Activated B cell treated with CpG ODN at 0.5 μM for 24 hours (primary cell): ENCODE measurements around the gene DLGAP1. TPM values are rescaled to one million over a fixed set of nuclear protein-coding genes. Genes with fewer than 3 reads are reported as not detected.

Source experiments
- ATAC-seq: fragments of 200-7000 bp; cut with Tn5 transposase; one replicate; pipeline ENCODE4 v1.10.0; 2021; ENCODE audit warnings: low read depth, mild to moderate bottlenecking, moderate library complexity
- CTCF ChIA-PET: fragments of 350-600 bp; sonication (Branson Sonifier 250); formaldehyde crosslinking; loops from one replicate; lab custom pipeline; 2021; ENCODE audit warnings: antibody characterized with exemption; lab: Charles Lee
- POLR2A ChIA-PET: fragments of 350-600 bp; sonication (Branson Sonifier 250); formaldehyde crosslinking; loops from one replicate; lab custom pipeline; 2021; ENCODE audit warnings: antibody characterized with exemption; lab: Charles Lee
- DNase-seq: peaks from one replicate; pipeline ENCODE4 v3.0.0; 2022
- H3K27ac Mint-ChIP-seq: one replicate; pipeline ENCODE4 v1.8.0; 2020; ENCODE audit warnings: mixed read lengths
- H3K27me3 Mint-ChIP-seq: one replicate; pipeline ENCODE4 v1.8.0; 2021; ENCODE audit warnings: mixed read lengths
- H3K36me3 Mint-ChIP-seq: one replicate; pipeline ENCODE4 v1.8.0; 2021; ENCODE audit warnings: low read depth, mixed read lengths
- H3K4me1 Mint-ChIP-seq: one replicate; pipeline ENCODE4 v1.8.0; 2021; ENCODE audit warnings: mixed read lengths
- H3K4me3 Mint-ChIP-seq: one replicate; pipeline ENCODE4 v1.8.0; 2020; ENCODE audit warnings: mild to moderate bottlenecking, mixed read lengths
- H3K9me3 Mint-ChIP-seq: one replicate; pipeline ENCODE4 v1.8.0; 2020; ENCODE audit warnings: mixed read lengths
- intact Hi-C: fragments of 100-400 bp; cut with micrococcal nuclease; formaldehyde crosslinking; loops from one replicate; pipeline ENCODE4 v1.15.1; 2024
- total RNA-seq: library from RNA; stranded (reverse); gene quantifications from 2 replicates; pipeline ENCODE4 v1.2.3, GENCODE V29; 2022
- TF ChIP-seq, protein P1 (sequence below): fragments of 200-600 bp; IDR thresholded peaks from one replicate; pipeline ENCODE4 v1.8.0; 2022; ENCODE audit warnings: antibody characterized with exemption, mild to moderate bottlenecking

Gene DLGAP1
- total RNA-seq, 1 donor from 2014 or later, result 0.18 TPM

DNA sequence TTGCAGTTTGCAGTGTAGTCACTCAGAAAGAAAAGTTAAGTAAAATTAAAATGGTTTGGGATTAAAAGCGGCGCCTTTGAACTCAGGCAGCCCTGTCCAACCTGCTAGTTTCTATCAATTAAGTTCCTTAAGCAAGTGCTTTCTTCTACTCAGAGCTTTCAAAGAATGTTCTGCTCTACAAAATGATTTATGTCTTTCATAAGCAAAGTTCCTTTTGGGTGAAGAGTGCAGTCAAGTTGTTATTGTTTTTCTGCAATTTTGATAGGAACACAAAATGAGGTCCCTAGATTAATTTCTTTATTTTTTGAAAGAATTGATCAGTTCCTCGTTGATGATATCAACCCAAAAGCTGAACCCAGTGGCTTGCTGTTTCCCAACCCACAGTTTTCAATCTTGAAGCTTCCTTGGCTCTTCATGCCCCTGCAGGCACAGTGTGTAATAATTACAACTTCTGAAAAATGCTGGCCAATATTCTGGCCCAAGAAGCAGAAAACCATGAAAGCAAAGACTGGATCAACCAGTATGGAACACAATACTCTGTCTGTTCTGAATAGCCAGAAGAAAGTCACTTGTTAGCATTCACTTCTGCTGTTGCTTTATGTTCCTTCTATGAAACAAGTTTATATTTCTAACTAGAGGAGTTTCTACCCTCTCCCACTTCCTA lies 916.0 kb downstream of the DLGAP1 start:
- intact Hi-C loops, result no loop called here
- Mint-ChIP-seq H3K36me3 (no peaks in the 10 kb centered on the region), H3K4me3 (no peak overlapping the region), H3K9me3 (no peaks in the 10 kb centered on the region), H3K27me3 (no peaks in the 10 kb centered on the region), H3K27ac (no peak overlapping the region), H3K4me1 (peaks cover 14% of the 10 kb centered on the region)
- no peak for DNase-seq
- ChIA-PET CTCF (interaction anchor here (0.9 kb wide), 1 partner anchor 10 kb away, joined by 3 read pairs; no protein-coding TSS in a partner anchor), POLR2A (no interaction called here)
- ATAC-seq, result no peak
- TF ChIP-seq, protein P1, sequence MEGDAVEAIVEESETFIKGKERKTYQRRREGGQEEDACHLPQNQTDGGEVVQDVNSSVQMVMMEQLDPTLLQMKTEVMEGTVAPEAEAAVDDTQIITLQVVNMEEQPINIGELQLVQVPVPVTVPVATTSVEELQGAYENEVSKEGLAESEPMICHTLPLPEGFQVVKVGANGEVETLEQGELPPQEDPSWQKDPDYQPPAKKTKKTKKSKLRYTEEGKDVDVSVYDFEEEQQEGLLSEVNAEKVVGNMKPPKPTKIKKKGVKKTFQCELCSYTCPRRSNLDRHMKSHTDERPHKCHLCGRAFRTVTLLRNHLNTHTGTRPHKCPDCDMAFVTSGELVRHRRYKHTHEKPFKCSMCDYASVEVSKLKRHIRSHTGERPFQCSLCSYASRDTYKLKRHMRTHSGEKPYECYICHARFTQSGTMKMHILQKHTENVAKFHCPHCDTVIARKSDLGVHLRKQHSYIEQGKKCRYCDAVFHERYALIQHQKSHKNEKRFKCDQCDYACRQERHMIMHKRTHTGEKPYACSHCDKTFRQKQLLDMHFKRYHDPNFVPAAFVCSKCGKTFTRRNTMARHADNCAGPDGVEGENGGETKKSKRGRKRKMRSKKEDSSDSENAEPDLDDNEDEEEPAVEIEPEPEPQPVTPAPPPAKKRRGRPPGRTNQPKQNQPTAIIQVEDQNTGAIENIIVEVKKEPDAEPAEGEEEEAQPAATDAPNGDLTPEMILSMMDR, result no peak

DNA sequence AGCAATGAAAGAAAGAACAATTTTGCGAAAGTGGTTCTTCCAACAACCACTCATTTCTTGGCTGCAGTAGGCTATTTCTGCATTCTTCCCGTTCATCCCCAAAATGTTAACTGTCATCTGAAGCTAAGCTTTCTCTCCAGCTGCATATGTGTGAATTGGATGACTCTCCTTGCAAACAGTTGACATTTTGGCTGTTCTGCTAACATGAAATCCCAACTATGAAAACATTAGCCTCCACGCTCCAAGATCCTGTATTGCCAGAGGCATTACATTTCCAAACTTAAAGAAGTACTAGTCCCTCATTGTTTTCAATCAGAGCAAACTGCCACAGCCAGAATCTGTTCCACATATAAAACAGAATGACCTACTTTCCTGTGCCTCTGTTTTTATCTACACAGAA lies 916.7 kb downstream of the DLGAP1 start:
- POLR2A ChIA-PET, result no interaction called here
- CTCF ChIA-PET, result no interaction called here
- H3K4me1 Mint-ChIP-seq, result peaks cover 14% of the 10 kb centered on the region
- no peak for ATAC-seq
- no peaks in the 10 kb centered on the region for H3K36me3 Mint-ChIP-seq
- no peaks in the 10 kb centered on the region for H3K27me3 Mint-ChIP-seq
- H3K27ac Mint-ChIP-seq, result no peak overlapping the region
- H3K9me3 Mint-ChIP-seq, result no peaks in the 10 kb centered on the region
- no peak for DNase-seq
- TF ChIP-seq, protein P1, result no peak
- H3K4me3 Mint-ChIP-seq, result no peak overlapping the region
- intact Hi-C loops, result no loop called here

DNA sequence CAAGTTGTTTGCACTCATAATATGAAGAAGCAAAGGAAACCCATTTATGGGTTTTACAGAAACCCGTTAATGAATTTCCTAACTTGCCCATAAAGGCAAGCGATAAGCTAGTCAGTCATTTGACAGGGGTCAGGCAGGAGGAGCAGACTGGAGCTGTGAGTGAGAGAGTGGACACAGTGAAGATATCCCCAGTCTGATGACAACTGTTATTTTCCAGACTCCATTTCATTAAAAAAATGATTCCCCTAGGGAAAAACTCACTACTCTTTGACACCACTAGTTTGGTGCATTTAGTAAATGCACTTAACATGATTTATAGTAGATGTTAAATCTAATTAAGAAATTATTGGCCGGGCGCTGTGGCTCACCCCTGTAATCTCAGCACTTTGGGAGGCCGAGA lies 924.3 kb downstream of the DLGAP1 start:
- H3K9me3 Mint-ChIP-seq, result no peaks in the 10 kb centered on the region
- POLR2A ChIA-PET, result no interaction called here
- DNase-seq (no peak), ATAC-seq (no peak)
- no peak overlapping the region for H3K4me3 Mint-ChIP-seq
- H3K4me1 Mint-ChIP-seq, result peaks cover 13% of the 10 kb centered on the region
- TF ChIP-seq, protein P1, result no peak
- CTCF ChIA-PET, result interaction anchor here (1.0 kb wide), 1 partner anchor 7 kb away, joined by 3 read pairs; no protein-coding TSS in a partner anchor
- intact Hi-C loops, result no loop called here
- H3K36me3 Mint-ChIP-seq, result no peaks in the 10 kb centered on the region
- no peaks in the 10 kb centered on the region for H3K27me3 Mint-ChIP-seq
- H3K27ac Mint-ChIP-seq, result no peak overlapping the region

DNA sequence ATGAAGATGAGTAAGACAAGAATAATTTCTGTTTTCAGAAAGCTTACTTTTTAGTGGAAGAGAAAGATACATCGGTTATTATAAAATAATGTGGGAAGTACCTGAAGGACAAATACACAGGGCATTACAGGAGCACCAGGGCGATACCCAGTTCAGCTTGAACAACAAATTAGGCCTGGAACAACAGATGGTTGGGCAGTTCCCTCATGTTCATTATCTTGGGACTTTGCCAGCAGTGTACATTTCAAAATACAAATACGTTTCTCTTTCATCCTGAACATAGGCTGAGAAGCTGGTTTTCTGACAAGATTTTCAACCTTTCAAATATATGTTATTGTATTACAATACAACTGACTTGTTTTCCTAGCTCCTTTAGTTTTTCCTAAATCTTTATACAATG lies 925.5 kb downstream of the DLGAP1 start:
- intact Hi-C loops, result no loop called here
- ChIA-PET CTCF (interaction anchor here (1.0 to 1.2 kb wide), 3 partner anchors 8 to 137 kb away, joined by 3 read pairs; no protein-coding TSS in a partner anchor), POLR2A (interaction anchor here (1.5 kb wide), 1 partner anchor 16 kb away, joined by 3 read pairs; no protein-coding TSS in a partner anchor)
- no peak for ATAC-seq
- TF ChIP-seq, protein P1, result no peak
- Mint-ChIP-seq H3K4me3 (no peak overlapping the region), H3K4me1 (peaks cover 18% of the 10 kb centered on the region), H3K36me3 (no peaks in the 10 kb centered on the region), H3K9me3 (no peaks in the 10 kb centered on the region), H3K27me3 (no peaks in the 10 kb centered on the region), H3K27ac (no peak overlapping the region)
- DNase-seq, result no peak

DNA sequence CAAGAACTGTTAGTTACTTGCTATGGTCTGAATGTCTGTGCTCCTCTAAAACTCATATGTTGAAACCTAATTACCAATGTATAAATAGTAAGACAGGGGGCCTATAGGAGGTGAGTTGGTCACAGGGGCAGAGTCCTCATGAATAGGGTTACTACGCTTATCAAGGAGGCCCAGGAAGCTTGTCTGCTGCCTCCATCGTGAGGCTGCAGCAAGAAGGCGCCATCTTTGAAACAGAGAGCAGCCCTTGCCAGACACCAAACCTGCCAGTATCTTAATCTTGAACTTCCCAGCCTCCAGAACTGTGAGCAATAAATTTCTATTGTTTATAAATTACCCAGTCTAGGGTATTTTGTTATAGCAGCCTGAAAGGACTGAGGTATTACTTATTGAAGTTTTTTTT lies 926.0 kb downstream of the DLGAP1 start:
- POLR2A ChIA-PET, result interaction anchor here (1.5 kb wide), 1 partner anchor 17 kb away, joined by 3 read pairs; no protein-coding TSS in a partner anchor
- CTCF ChIA-PET, result interaction anchor here (1.1 to 1.2 kb wide), 2 partner anchors 11 to 137 kb away, joined by 3 read pairs; no protein-coding TSS in a partner anchor
- no peaks in the 10 kb centered on the region for H3K9me3 Mint-ChIP-seq

More for the DNA sequence above, 926.0 kb downstream of the DLGAP1 start:
- Mint-ChIP-seq H3K36me3 (no peaks in the 10 kb centered on the region), H3K4me3 (no peak overlapping the region), H3K4me1 (peaks cover 18% of the 10 kb centered on the region), H3K27me3 (no peaks in the 10 kb centered on the region), H3K27ac (no peak overlapping the region)
- ATAC-seq (no peak), DNase-seq (no peak)
- TF ChIP-seq, protein P1, result no peak
- intact Hi-C loops, result no loop called here
